D721Med (cell line): Measurements from ENCODE around the gene BCL10.
A peak's percentile ranks its signal among the peaks of the same experiment; 100 is the strongest.
"Not testable (repeated sequence)": the region's sequence is repeated elsewhere in the genome, so short reads cannot be mapped to it uniquely, and the experiment has no call there.

Experiments
- DNase-seq: peaks from one replicate; pipeline ENCODE4 v3.0.0; 2011; ENCODE audit warnings: low spot score; ENCODE audit not compliant: insufficient read length
- FAIRE-seq: peaks from 2 replicates; lab custom pipeline; 2011; peaks lifted over from hg19 to GRCh38; lab: Jason Lieb, UNC
- CTCF ChIP-seq: IDR thresholded peaks from 2 replicates; pipeline ENCODE4 v1.5.1; 2012; ENCODE audit warnings: mild to moderate bottlenecking, control low read depth; ENCODE audit not compliant: insufficient read depth; ENCODE audit errors: missing control alignments

Gene BCL10

DNA sequence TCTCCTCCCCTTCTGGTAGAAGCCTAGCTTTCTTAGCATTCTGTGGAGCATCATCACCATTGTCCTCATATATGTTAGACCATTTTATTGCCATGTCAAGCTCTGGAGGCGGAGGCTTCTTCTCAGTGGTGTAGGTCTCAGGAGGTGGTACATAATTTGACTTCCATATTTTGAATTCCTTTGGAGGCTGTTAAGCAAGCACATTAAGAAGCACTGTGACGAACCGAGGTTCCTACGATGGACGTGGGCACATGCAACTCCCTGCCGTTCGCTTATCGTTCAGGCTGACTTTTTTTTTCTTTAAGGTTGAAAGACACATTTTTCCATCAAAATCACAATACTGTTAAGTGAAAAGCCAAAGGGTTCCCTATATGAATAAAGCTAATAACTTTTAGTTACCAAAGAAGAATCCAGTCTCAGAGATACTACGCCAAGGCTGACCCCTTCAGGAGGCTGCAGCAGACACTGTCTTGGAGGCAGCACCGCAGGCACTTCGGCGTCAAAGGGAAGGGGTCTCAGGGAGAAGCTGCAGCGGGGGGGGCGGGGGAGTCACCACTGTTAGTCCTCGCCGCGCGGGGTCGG is 17.8 kb downstream of the BCL10 start:
- DNase-seq (no peak), FAIRE-seq (no peak)
- no peak for TF ChIP-seq CTCF

DNA sequence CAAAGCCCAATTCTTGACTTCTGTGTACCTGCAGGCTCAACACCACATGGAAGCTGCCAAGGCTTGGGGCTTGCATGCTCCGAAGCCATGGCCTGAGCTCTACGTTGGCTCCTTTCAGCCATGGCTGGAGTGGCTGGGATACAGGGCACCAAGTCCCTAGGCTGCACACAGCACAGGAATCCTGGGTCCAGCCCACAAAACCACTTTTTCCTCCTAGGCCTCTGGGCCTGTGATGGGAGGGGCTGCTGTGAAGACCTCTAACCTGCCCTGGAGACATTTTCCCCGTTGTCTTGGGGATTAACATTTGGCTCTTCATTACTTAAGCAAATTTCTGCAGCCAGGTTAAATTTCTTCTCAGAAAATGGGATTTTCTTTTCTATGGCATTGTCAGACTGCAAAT is 27.4 kb downstream of the BCL10 start:
- not testable (repeated sequence) for DNase-seq, FAIRE-seq

GRCh38 chr1:85245891-85246290 is 30.5 kb downstream of the BCL10 start:
- TF ChIP-seq CTCF: no peak
- FAIRE-seq: peak; percentile 72
- DNase-seq: no peak

DNA sequence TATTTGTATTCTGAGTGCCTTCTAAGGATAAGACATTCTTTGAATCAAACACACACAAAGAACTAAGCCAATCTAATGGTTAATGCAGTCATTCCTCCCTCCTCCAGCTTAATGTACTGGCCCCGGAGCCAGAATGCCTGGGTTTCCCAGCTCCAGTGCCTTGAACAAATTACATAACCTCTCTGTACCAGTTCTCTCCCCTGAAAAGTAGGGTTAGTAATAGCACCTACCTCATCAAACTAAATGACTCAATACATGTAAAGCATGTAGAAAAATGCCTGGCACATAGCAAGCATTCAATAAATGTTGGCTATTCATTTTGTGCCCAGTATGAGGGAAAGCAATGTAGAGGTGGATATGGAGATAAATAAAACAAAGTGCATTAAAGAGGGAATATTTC is 31.0 kb downstream of the BCL10 start:
- DNase-seq (no peak), FAIRE-seq (no peak)
- TF ChIP-seq CTCF: no peak

- no peak for FAIRE-seq
- no peak for TF ChIP-seq CTCF
- no peak for DNase-seq
These were observed 32.0 kb downstream of the BCL10 start for GRCh38 chr1:85244271-85245061.

DNA sequence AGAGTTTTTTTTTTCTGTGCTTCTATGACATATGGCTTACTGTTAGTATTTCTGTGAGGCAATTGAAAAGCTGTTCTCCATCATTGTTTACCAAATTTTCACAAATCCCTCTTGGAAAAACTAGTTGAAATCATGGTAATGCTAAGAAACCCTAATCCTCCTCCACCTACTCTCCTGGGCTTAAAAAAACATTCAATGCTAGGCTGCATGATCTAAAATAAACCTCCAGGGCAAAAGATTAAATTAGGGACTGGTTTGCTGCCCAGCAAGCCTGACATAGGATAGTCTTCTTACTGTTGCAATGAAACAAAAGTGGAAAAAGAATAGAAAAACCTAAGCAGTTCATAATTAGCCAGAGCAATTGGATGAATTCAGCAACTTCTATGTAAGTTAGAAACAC is 33.1 kb downstream of the BCL10 start:
- FAIRE-seq: peak; percentile 60
- no peak for DNase-seq
- no peak for TF ChIP-seq CTCF

GRCh38 chr1:85240643-85241042 is 35.8 kb downstream of the BCL10 start:
- DNase-seq: no peak
- TF ChIP-seq CTCF: no peak
- no peak for FAIRE-seq
